HG02840 (cell line): ENCODE measurements around the gene DDX39B.
"Not testable (repeated sequence)": the region's sequence is repeated elsewhere in the genome, so short reads cannot be mapped to it uniquely, and the experiment has no call there.

Experiments used
- ATAC-seq: cut with Tn5 transposase; IDR thresholded peaks from one replicate; pipeline ENCODE4 v1.9.1; 2021; ENCODE audit warnings: mild to moderate bottlenecking, moderate library complexity, moderate number of reproducible peaks; ENCODE audit not compliant: unreplicated experiment, low FRiP score

The DDX39B gene

GRCh38 chr6:31551371-31551770 is 9.6 kb upstream of the DDX39B start:
- not testable (repeated sequence) for ATAC-seq

- ATAC-seq, result no peak
Observed at GRCh38 chr6:31548544-31548873, 6.7 kb upstream of the DDX39B start.

DNA sequence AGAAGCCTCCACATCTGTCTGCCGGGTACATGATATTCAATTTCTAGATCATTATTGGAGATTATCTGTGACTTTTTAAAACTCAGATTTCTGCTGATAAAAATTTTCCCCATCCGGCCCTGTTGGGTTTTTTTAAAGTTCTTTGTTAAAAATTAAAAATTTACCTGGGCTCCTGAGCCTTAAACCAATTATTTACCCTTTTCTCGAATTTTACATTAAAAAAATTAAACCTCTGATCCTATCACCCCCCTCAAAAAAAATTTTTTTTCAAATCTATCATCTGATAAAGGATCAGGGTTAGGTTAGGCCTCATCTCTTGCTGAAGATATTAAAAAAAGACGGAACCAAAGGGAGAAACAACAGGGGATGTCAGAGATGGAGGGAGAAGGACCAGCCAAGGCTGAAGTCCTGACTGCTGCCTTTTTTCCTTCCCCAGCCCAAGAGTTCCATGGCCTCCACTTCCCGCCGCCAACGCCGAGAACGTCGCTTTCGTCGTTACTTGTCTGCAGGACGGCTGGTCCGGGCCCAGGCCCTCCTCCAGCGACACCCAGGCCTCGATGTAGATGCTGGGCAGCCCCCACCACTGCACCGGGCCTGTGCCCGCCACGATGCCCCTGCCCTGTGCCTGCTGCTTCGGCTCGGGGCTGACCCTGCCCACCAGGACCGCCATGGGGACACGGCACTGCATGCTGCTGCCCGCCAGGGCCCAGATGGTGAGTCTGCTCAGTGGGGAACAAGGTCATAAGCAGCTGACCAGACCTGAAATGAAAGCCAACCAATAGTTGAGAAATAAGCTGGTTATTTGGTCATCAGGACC is 6.1 kb upstream of the DDX39B start:
- ATAC-seq, result no peak

DNA sequence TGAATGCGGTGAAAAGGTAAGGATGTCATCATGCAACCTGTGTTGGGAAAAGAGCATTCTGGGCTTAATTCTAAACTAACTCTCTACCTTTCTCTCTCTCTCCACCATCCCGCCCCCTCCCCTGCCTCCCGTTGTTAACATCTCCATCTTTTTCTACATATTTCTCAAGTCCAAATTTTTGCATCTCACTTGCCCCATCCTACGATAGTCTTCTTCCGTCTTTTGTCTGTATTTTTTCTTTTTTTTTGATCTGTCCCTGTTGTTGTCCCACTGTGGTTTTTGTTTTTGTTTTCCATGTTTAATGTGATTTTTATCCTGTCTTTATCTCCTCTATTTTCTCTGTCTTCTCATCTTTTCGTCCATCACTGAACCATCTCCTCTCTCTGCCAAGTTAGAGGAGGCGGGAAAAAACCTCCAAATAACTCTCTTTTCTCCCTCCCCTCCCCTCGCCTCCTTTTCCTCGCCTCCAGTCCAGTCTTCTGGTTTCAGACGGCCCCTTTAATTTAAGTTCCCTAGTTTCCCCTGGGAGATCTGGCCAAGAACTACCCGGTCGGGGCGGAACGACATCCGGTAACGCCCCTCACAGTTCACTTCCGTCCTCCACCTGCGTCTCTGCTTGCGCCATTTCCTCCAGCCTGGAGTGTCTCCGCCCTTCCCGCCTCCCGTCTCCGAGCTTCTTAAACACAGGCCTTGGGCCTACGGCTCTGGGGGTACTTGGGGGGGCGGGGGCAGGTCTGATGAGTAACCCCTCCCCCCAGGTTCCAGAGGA is 5.3 kb upstream of the DDX39B start, which contains the start of gene NFKBIL1:
NFKBIL1 (plus strand) TSS at position 651 of the 769 bp plus-strand sequence; CDS start at position 738, 87 bp downstream.
- peak; percentile 72 for ATAC-seq

GRCh38 chr6:31546339-31546957 is 4.6 kb upstream of the DDX39B start, which contains the start of gene ATP6V1G2:
ATP6V1G2 (minus strand) TSS chr6:31546608; CDS start chr6:31546559, 49 bp downstream.
- ATAC-seq, result no peak

DNA sequence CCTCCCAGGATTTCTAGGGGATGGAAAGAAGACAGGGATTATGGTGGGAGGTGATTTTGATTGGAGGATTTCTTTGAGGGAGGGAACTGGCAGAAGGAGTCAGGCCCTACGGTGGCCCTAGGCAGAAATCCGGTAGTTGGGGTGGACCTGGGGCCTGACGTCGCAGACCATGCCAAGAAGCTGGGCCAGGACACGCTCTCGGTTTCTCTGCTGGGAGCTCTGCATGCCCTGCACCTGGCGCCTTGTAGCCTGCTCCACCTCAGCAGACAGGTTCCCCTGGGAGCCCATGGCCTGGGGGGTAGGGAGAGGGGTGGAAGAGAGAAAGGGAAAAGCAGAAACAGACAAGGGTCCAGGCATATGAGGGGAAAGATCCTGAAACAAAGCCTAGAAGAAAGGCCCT is 3.5 kb upstream of the DDX39B start:
- ATAC-seq, result no peak

DNA sequence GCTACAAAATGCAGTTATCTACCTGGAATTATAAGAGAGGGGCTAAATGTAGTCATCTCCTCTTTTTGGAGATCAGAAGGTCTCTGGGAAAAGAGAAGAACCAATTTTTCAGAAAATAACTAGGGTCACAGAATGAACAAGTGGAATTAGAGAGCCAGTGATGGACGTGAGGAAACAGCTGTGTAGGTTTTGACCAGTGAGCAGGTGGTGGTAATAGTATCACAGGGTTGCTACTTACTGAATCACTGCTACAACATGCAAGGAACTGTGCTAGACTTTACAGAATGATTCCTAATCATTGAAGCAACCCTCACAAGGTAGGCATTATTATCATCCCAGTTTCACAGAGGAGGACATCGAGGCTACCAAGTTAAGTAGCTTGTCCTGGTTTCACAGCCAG is 2.9 kb upstream of the DDX39B start:
- no peak for ATAC-seq

GRCh38 chr6:31543639-31544038 is 1.8 kb upstream of the DDX39B start:
- ATAC-seq, result no peak

GRCh38 chr6:31541059-31541657 is 645 bp downstream of the DDX39B start:
- peak; percentile 7 for ATAC-seq

DNA sequence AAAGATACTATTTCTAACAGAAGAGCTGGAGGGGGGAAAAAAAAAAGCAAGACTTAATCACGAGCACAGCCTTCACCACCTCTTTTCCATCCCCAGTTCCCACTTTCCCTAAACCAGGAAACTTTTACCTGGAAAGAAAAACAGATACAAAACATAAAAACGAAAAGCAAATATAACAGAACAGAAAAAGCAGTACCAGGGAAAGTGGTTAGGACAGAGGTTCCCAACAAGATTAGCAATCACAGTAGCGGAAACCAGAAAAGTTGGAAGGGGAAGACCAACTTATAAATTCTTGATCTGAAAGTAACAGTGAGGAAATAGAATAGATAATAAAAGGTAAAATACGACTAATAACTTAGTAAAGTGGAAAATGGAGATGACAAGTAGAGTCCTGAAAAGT is 1.2 kb downstream of the DDX39B start:
- no peak for ATAC-seq

DNA sequence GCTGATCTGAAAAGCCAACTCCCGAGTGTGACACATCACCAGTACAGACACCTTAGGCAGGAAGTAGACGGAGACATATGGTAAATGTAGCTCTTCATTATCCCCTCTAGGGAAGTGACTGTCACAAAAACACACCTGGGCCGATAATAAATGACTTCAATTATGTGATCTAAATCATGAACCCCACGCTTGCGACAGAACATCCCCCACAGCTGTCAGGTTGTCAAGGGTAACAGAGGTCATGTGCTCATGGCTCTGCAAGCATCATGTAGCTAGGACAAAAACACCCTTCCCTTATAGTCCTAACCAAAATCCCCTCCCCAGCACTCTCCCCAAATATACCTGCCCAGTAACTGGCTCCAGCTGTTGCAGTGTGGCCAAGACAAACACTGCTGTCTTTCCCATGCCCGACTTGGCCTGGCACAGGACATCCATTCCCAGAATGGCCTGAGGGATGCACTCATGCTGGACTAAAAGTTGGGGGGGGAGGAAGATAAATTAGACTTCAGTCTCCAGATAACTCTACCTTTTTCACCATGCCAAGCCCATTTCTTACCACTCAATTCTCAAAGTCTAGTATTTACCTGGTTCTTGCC is 2.9 kb downstream of the DDX39B start:
- no peak for ATAC-seq

GRCh38 chr6:31535538-31536324 is 6.1 kb downstream of the DDX39B start:
- no peak for ATAC-seq

DNA sequence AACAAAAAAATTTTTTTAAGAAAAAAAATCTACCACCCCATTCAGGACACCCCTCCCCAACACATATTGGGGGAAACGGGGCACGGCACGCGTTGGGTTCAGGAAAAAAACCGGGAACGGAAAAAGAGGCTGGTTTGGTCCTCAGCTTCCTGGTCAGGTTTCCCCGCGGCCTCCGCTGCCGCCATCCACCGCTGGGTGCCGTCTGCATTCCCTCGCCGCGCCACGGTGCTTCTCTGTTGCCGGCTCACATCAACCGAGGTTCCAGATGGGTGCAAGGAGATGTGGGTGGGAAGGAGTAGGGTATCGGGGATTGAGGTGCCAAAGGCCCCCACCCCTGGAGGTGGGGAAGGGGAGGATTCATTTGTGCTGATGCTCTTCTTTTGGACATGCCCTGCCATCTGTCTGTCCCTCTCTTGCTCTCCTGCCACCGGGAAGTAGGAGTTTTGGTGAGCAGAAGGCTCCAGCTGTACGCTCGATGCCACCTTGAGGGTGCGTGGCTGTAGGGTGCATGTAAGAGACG is 7.2 kb downstream of the DDX39B start:
- ATAC-seq, result no peak

DNA sequence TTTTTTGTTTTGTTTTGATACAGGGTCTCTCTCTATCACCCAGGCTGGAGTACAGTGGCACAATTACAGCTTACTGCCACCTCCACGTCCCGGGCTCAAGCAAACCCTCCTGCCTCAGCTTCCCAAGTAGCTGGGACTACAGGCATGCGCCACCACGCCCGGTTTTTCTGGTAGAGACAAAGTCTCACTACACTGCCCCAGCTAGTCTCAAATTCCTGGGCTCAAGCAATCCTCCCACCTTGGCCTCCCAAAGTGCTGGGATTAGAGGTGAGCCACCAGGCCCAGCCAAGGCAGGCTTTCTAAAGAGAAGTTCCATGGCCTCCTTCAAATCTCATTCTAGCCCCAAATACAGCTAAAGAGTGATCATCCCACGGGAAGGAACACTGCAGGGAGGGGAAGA is 7.8 kb downstream of the DDX39B start:
- no peak for ATAC-seq

- no peak for ATAC-seq
Observed at GRCh38 chr6:31533455-31533841, 8.4 kb downstream of the DDX39B start.

DNA sequence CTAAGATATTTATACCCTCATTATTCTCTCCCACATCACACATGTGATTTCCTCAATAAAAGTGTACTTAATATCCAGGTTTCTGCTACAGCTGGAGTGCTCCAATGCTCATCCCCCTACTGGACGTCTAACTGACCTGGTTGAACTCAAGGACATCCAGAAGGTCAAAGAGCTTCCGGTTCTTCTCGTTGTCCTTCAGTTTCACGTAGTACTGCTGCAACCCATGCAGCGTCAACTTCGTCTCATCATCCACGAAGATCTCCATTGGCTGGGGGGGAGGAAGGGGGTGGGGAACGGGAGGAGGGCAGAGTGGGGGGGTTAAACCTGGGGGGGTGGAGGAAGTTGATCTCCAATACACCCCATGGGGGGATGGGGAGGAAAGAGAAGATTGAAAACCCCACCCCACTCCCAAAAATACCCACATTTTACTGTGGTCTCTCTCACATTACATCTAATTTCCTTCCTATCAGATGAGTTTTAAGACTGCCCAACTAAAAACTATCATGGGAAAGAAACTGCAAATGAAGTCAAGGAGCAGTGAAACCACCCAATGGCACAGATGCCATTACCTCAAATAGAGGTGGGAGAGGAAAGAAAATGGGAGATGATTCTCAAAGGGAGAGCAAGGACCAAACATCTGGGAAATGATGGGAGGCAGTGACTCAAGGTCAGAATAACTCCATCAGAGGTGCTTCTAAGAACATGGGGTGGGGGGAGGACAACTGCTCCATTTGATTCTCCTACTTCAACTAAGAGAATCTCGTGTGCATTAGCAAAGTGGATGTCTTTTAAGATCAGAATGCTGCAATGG is 9.0 kb downstream of the DDX39B start:
- no peak for ATAC-seq

GRCh38 chr6:31531771-31532643 is 9.8 kb downstream of the DDX39B start:
- no peak for ATAC-seq

DNA sequence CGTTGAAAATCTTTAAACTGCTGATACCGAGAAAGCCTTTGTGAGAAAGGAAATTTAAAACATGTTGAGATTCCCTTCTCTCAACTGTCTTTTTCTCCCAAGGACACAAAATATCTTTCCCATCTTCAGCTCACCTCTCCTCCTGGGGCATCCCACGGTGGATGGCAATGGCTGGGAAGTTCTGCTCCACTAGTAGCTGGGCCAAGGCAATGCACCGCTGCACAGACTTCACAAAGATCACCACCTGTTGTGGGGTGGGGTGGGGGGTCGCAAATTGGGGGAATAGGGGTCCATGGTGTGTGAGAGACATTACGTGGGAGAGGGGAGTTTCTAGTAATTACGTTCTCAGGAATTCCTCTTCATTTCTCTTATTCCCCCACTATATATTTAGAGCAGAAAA is 10.6 kb downstream of the DDX39B start:
- no peak for ATAC-seq
